M059J (cell line): ENCODE results near the gene CELA3B. TPM values are rescaled to one million over a fixed set of nuclear protein-coding genes. Genes with fewer than 3 reads are reported as not detected.
"Not testable (repeated sequence)": the region's sequence is repeated elsewhere in the genome, so short reads cannot be mapped to it uniquely, and the experiment has no call there.

ENCODE experiments used
- DNase-seq: peaks from one replicate; pipeline ENCODE4 v3.0.0-alpha.2; 2012; ENCODE audit warnings: low read depth
- total RNA-seq: library from RNA; depleted of rRNA; stranded (reverse); fragments of >200 nt; shearing (Covaris generic); gene quantifications from 2 replicates; pipeline ENCODE4 v1.2.3, GENCODE V29; 2014; rRNA removed

The CELA3B gene
- total RNA-seq, 1 experiment from 2014 or later, result not detected

- not testable (repeated sequence) for DNase-seq
Observed at GRCh38 chr1:22007262-22007661, 30.4 kb downstream of the CELA3B start.

- DNase-seq, result not testable (repeated sequence)
Observed at GRCh38 chr1:22009566-22009965, 32.7 kb downstream of the CELA3B start.

DNA sequence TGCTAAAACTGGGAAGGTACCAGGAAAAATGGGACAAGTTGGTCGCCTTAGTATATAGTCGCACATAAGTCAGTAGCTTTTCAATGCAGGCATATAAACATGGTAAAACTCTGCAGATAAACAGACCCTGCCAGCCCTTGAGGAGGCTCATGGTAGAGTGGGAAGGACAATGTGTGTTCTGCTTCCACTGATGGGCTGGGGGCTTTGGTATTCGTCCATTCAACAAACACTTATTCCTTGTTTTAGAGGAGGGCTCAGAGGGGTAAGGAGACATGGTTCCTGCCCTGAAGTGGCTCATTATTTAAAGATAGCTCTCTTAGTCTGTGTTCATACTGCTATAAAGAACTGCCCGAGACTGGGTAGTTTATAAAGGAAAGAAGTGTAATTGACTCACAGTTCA lies 35.9 kb downstream of the CELA3B start:
- DNase-seq, result not testable (repeated sequence)

- not testable (repeated sequence) for DNase-seq
Observed at GRCh38 chr1:22014575-22015206, 37.9 kb downstream of the CELA3B start.

DNA sequence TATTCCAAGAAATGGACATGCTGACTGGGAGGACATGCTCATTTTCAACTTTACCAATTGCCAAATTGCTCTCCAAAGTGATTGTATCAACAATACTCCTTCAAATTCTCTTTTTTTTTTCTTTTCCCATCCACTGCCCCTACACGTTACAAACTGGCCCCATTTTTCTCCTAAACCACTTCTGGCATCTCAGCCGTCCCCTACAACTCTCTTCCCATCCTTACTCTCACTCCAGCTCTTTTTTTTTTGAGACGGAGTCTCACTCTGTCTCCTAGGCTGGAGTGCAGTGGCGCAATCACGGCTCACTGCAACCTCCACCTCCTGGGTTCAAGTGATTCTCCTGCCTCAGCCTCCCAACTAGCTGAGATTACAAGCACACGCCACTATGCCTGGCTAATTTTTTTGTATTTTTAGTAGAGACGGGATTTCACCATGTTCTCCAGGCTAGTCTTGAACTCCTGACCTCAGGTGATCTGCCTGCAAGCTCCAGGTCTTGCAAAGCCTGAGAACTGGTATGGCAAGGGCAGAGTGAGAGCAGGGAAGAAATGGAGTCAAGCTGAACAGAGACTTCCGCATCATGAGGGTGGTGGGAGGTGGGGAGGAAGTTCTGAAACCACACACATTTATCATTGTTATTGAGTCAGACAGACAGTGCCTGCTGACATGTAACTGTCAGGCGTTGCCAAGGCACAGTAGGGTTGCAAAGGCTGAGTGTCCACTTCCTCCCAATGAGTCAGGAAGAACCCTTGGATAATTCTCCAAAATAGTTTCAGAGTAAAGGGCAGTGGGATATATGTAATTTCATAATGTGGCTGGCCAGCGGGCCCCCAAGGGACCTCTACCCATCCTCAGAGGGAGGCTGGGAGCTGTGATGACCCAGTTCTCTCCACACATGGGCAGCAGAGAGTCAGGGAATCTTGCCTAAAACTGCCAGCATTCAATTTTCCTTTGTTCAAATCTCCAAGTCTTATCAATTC lies 42.0 kb downstream of the CELA3B start:
- peak; percentile 97 for DNase-seq

- no peak for DNase-seq
Observed at GRCh38 chr1:22021061-22021460, 44.2 kb downstream of the CELA3B start.

DNA sequence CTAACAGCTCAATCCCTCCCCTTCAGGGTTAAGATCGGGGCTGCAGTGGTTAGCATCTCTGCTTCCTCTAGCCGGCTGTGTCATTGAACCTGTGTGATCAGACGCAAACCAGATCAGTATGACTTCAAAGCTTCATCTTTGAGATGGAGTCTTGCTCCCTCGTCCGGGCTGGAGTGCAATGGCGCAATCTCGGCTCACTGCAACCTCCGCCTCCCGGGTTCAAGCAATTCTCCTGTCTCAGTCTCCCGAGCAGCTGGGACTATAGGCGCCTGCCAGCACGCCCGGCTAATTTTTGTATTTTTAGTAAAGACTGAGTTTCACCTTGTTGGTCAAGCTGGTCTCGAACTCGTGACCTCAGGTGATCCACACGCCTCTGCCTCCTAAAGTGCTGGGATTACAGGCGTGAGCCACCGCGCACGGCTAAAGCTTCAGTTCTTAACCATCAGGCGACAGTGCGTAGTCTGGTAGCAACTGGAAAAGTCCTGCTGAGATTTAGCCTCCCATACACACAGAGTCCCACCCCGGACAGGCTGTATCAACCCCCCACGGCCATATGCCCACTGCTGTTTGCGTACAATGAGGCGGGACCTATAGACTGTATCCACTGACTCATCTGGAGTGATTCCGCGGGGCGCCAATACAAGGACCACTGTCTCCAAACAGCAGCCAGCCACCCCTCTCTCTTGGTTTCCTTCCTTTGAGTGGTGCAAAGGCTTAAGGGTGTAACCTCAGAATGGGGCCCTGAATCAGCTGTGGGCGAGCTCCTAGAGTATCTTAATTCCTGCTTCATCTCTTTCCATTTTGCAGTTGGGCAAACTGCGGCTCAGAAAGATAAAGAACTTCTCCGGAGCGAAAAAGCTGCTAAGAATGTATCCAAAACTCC lies 47.9 kb downstream of the CELA3B start:
- peak; percentile 63 for DNase-seq

- DNase-seq, result peak; percentile 94
Observed at GRCh38 chr1:22025368-22026155, 48.7 kb downstream of the CELA3B start.

- no peak for DNase-seq
Observed at GRCh38 chr1:22026924-22027289, 50.1 kb downstream of the CELA3B start.

DNA sequence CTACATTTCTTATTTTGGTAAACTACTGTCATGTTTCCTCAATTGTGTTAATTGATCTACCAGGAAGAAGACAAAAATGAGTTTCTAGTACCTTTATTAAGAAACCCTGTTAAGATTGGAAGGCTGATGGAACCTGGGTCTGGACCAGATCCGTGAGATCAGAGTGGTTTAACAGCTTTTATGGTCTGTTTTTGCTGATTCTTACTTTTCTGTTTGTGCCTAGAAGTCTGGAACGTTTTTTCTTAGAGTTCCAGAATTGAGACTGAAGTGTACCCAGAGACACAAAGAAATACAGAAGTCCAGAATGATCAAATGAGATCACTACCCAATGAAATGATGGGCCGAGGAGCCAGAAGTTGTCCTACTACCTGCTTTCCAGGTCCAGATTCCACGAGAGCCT lies 53.2 kb downstream of the CELA3B start:
- DNase-seq, result no peak

DNA sequence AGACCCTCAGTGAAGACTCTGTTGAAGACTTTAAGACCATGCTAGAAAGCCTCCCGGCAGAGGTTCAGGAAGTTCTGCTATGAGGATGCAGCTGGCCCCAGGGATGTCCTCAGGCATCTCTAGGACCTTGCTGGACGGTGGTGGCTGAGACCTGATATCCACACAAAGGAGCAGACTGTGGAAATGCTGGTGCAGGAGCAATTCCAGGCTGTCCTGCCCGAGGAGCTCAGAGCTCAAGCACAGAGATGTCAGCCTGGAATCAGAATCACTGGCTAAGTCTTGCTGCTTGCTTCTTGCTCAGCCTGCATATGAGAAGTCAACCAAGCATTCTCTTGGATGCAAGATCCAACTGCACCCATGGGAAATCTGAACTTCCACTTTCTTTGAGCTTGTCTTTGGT lies 53.7 kb downstream of the CELA3B start:
- DNase-seq, result no peak

DNA sequence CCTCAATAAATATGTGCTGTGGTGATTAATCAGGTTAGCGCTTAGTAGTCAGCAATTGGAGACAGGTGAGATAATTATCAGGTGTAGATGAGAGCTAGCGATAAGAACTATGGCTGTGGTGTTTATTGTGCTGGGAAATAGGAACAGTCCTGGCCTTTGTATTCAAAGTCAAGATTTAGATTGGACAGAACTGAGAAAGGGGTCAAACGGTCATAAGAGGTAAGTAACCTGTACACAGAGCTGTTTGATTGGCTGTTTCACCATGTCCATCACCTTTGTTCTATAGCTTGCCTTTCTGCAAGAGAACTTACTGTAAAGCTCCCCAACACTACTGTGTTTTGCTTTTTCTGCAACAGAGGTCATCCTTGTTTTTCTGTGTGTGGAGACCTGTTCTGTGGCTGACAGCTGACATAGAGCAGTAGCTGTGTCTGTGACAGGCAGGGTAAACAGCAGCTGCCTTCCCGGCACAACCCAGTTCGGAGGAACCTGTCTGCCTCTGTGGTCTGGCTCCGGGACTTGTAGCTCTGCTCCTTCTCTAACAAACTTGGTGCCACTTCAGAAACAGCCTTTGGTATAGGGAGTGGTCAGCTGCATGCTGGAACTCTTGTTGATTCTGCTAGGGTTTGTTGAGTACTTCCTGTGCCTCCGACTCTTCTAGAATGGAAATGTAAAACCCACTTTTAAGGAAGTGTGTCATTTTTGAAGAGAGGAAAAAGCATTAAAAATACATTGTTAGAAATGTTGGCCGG lies 54.6 kb downstream of the CELA3B start:
- no peak for DNase-seq

DNA sequence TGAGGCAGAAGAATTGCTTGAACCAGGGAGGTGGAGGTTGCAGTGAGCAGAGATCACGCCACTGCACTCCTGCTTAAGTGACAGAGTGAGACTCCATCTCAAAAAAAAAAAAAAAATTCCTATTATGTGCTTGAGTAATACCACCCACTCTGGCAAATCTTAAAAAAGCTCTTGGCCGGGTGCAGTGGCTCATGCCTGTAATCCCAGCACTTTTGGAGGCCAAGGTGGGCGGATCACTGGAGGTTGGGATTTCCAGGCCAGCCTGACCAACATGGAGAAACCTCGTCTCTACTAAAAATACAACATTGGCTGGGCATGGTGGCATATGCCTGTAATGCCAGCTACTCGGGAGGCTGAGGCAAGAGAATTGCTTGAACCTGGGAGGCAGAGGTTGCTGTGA lies 58.0 kb downstream of the CELA3B start:
- DNase-seq, result not testable (repeated sequence)

GRCh38 chr1:22037520-22037919 lies 60.7 kb downstream of the CELA3B start:
- no peak for DNase-seq

DNA sequence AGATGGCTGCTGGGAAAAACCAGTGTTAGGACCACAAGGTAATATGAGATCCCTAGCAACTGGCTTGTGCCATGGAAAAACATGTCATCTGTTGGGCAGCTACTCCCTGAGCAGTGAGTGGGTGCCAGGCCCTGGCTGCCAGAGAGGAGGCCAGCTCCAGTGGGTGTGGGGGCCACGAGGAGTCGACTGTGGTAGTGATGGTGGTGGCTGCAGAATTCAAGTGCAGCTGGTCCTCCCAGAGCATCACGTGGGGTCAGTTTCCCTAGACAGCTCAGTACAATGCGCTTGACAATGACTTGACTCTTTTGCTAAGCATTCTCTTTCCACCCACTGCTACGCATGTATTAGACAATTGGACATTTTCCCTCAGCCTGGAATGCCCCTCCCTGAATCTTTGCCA lies 61.2 kb downstream of the CELA3B start:
- peak; percentile 29 for DNase-seq

Other genes starting within 250 kb of the CELA3B start
- gene USP48, start 193.9 kb upstream of the CELA3B start, total RNA-seq, result 22.5 and 34.2 TPM in 2 replicates
- gene LDLRAD2, start 164.8 kb upstream of the CELA3B start, total RNA-seq, result not detected in 2 replicates
- 18.3 and 60.5 TPM in 2 replicates for gene HSPG2, start 39.7 kb upstream of the CELA3B start, total RNA-seq
- gene CELA3A, start 24.6 kb downstream of the CELA3B start, total RNA-seq, result not detected in 2 replicates
- 550 and 578 TPM in 2 replicates for gene CDC42, start 75.7 kb downstream of the CELA3B start, total RNA-seq
- 0.05 TPM in 1 of 2 replicates, not detected in the other for gene WNT4, start 166.1 kb downstream of the CELA3B start, total RNA-seq